ENCODE results near the gene PRKCE.

- TF ChIP-seq CTCF (conservative IDR thresholded peaks at IDR 0.05) = no peak
- no peak for TF ChIP-seq EZH2 (IDR thresholded peaks at IDR 0.05; ENCODE audit: low read depth)
Observed at GRCh38 chr2:45894211-45894610, 242.7 kb downstream of the PRKCE start.
